ENCODE data around the gene DIAPH3.

The DIAPH3 gene

DNA sequence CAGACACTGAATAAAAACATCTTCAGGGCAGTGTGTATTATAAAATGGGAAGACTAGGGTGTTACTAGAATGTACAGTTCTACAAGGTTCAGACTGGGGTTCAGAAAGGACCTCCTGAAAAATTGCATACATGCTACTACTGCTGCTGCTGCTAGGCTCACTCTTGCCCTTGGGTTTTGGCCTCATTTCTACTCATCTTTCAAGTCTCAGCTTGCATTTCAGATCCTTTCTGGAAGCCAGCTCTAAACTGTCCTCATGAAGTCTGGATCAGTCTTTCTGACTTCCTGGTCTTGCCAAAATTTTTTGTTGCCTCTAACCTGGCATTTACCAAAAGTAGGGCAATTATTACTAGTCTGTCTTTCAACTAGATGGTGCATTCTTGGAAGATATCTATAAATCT, 393.3 kb downstream of the DIAPH3 start:
- peak; percentile 20 for DNase-seq

DNA sequence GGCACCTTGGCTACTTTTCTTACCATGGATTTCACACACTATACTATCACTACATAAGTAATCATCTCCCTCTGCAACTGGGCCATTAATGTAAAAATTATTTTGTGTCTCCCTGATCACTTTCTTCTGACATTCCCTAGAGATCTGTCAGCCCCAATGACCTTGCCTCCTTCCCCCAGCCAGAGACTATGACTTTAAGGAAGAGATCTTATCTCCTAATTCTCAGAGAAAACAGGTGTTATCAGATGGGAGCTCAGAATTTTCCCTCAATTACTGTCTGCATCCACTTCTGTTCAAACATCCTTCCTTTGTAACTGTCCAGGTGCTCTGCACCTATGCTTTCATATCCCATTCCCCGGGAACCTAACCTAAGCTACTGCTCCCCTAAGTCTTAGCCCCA, 397.5 kb downstream of the DIAPH3 start:
- DNase-seq: peak; percentile 26

DNA sequence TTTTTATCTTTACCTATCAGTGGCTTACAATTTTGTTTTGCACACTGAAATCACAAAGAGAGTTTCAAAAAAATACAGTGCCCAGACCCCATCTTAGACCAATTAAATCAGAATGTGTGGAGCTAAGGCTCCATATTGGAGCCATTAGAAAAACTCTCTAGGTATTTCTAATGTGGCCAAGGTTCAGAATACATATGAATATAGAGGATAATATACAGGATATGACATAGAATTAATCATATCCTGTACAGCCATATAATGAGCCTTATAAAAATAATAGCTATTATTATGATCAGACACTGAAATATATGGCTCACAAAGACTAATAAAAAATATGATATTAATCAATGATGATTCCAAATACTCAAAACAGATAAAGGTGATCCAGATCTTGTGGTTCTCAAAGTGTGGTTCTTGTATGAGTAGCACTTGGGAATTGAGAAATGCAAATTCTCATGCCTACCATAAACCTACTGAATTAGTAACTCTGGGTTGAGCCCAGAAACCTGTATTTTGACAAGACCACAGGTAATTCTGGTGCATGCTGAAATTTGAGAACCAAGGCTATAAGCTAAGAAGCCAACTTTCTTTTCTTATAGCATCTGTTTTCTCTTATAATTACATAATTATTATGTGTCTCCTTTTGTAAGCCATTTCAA, 408.0 kb downstream of the DIAPH3 start:
- DNase-seq: peak; percentile 36

DNA sequence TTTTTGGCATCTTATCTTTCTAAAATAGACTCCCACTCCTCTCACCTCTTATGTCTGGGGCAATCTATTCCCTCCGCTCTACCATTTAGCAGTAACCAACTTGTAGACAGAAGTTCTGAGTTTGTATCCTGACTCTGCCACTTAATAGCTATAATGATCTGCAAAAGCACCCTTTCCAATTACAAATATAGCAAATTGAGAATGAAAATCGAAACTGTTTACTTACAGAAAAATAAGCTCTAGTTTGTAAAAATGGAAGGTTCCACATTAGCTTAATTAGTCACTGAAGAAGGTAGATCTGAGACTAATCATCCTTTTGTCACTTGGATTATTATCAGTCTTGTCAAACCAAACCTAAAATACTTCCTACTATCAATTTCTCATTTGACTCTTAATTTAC, 409.3 kb downstream of the DIAPH3 start:
- DNase-seq: no peak

DNA sequence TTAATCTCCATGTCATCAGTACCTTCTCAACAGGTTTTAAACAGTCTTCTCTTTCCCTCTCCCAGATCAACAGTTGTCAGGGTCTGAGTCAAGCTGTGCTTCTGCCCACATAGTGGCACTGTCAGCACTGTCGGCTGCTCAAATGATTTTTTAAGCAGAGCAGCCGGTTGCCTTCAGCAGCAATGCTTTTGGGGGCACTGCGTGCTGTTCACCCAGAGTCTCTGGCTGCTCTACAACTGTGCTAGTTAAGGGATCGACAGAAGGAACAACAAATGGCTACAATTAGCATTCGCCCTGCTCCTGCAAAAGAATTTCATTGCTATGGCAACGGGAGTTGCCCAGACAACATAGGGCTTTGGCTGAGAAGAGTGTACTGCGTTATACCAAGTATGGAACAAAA, 412.9 kb downstream of the DIAPH3 start:
- DNase-seq: peak; percentile 76

DNA sequence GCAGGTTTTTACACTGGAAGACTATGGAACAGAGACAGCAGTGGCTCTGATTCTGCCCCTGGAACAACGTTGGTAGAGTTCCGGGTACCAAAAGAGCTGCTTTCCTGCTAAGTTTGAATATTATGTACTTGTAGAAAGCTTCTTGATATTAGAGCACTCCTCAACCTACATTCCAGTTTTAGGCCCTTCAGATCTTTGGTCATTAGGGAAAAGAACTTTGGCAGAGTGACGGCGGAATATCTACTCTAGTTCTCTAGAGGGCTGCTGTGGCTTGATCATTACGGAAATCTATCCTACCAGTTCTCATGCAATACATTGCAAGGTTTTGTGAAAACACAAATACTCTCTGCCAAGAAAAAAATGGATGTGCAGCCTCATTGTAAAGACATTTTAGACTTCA, 415.7 kb downstream of the DIAPH3 start:
- DNase-seq: no peak

DNA sequence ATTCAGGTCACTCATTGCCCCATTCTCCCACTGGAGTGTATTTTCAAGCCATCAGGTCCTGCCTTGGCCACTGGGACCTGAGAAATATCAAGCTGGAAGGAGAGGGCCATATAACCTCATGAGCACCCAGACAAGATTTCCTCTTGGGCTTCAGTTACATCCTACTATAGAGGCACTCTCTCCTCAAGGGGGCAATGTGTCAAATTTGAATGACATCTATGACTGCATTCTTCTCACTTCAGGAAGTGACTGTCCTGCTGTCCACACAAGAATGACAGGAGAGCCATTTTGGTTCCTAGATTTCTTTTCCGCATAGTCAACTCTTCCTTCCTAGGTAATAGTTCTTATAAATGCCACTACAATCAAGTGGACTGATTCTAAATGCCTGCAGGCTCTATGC, 416.2 kb downstream of the DIAPH3 start:
- DNase-seq: peak; percentile 18

DNA sequence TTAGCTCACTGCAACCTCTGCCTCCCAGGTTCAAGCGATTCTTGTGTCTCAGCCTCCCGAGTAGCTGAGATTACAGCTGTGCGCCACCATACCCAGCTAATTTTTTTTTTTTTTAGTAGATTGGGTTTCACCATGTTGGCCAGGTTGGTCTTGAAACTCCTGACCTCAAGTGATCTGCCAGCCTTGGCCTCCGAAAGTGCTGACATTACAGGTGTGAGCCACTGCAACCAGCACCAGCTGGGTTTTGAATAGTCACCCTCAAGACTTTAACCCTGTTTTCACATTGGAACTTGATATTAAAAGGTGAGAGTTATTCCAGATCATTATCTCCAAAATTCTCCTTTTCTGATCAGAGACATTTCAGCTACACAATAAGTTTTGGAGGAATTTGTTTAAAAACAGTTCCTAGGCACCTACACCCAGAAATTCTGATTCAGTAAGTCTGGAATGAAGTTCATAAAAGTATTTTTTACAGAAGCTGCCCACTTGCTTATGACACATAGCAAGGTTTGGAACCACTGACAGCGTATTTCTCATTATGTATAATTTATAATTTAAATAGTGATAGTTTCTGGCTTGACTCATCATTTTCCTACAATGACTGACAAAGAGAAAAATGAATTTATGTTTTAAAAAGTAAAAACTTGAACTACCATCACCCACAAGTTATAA, 417.3 kb downstream of the DIAPH3 start:
- DNase-seq: no peak

DNA sequence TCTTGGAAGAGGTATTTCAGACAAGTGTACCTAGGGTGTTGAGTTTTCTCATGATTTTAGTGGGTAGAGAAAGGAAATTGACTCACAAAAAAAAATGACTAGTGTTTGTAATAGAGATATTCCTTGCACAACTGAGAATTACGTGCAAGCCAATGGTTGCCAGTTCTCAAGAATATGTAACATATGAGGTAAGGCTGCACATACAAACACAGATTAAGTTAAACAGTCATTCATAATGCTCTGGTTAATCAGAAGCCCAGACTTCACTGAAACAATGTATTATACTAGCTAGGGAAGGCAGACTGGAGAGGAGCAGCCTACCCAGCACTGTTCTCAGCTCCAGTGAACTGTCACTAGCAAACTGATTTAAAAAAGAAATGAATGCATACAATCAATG, 418.3 kb downstream of the DIAPH3 start:
- DNase-seq: no peak

DNA sequence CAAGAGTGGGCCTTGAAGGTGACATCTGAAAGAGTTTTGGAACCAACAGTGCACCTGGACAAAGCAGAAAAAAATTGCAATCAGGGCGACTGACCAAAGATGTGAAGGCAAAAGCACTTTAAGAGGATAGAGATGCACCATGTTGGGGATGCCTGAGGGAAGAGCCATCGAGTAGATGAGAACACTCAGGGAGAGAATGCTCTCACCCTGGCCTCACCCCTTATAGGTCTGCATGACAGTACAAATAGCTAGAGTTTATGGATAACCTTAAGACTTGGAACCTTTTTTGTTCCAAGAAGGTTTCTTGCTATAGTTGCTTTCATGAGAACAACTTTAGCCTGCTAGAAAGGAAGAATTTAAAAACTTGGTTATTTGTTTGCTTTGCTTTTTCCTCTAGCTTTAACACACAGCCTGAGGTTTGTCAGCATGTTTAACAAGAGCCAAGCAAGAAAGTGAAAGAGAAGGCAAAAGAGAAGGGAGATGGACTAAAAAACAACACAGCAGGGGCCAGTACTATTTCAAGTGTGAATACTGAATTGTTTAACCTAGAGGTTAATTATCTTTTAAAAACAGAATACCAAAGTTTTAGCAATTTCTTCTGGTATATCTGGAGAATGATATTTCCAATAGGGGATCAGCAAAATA, 418.9 kb downstream of the DIAPH3 start:
- no peak for DNase-seq

DNA sequence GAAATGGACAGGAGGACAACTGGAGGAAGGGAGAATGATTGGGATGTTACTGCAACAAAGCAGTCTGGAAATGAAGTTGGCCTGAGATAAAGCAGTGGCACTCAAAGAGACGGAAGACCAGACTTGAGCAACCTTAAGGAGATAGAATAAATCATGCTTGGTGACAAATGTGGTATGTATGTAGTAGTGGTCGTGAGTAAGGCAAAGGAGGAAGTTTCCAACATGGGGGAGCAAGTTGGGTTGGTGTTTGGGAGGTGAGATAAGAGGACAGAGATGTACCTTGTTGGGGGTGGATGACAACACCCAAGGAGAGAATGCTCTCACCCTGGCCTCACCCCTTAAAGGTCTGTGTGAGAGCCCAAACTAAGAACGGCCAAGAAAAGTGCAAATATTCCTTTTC, 420.5 kb downstream of the DIAPH3 start:
- no peak for DNase-seq

DNA sequence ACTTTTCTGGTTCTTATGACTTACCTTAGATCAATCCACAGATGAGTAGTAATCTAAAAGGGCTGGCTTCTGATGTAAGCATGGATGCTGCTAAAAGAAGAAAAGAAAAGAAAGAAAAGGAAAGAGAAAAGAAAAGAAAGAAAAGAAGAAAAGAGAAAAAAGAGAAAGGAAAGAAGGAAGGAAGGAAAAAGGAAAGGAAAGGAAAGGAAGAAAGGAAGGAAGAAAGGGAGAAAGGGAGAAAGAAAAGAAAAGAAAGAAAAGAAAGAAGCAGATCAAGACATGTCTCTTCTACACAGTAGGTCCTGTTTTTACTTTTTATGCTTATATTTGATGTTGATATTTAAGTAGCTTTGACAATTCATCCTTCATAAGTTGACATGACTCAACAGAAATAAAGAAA, 421.3 kb downstream of the DIAPH3 start:
- no peak for DNase-seq

DNA sequence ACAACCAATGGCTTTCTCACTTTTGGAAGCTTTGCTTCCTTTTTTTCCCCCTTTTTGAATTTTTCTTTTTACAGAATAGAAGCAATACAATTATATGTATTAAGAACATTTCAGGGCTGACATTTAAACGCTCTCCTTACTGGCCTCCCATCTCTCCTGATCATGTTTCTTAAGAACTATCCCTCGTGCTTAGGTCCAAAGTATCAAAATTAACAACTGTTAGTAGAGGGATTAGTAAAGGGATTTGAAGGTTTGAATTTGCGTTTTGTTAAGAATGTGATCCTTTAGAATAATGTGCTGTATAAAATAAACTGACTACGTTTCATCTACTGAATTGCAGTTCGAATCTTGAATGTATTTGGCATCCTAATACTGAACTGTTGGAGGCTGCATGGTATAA, 424.8 kb downstream of the DIAPH3 start:
- DNase-seq: no peak

DNA sequence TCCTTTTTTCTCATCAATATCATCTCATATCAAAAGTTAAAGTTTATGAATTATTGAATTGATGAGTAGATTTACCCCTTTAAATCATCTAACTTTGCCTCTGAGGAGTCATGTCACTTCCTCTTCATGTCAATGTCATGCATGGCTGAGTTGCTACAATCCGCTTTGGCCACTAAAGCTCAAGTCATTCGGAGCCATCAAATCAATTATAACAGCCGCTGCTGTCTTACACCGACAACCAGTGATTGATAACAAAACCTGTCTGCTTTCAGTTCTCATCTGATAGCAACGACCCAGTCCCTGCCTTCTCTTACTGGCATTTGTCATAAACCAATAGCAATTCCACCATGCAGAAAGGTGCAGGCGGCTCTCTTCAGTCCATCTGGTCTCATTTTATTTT, 429.3 kb downstream of the DIAPH3 start:
- DNase-seq: peak; percentile 55

DNA sequence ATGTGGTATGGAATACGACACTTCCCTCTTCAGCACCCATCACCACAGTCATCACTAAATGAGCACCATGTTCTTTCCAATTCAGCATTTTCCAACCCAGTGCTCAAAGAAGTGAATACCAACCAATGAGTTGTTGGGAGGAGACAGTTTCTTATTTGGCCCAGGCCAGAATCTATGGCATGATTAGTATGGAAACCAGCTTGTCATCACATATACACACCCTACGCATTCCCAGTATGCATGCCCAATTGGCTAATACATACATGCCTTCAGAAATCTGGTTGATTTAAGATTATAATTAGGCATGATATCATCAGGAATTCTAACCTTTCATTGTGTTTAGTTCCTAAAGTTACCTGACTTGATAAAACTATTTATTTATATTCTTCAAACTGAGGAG, 430.0 kb downstream of the DIAPH3 start:
- DNase-seq: no peak

DNA sequence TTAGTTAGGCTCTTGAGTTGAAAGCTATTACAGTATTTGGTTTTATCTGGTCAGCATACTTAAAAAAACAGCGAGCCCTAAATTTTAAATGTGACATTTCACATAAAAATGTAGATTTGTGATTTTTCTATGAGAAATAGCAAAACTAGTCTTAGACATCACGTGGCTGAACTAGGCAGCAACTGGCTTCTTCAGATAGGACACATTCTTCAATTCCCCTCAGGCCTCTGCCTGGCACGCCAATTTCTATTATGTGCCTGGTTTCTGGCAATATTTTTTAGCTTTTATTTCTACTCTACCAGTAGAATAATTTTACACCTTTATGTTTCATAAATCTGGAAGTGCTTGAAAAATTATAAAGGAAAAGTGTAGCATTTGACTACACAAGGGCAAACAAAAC, 433.7 kb downstream of the DIAPH3 start:
- DNase-seq: no peak

DNA sequence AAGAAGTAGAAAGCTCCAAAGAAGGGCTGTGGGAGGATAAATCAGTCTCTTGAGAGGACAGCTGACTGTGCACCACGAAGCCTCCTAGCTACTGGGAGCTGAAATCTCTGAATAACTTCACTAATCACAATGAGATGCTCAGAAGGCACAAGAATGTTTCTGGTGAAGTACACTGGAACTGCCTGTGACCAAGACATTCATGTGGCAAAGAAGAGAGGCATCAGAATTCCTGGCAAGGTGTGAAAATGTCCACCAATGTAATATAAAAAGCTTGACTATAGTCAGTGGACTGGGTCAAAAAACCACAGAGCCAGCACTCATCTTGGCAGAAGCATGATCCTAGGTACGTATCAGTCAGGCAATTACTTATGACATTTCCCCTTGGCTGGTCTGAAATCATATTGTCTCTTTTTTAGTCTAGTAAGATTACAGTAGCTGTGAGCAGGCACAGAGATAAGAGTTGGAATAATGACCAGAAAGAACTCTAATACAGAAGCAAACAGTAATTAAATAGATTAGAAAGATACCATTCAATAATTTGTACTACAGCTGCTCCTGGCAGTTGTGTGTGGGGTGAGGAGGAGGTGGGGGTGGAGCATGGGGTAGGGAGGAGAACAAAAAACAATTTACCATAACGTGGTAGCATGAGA, 434.7 kb downstream of the DIAPH3 start:
- peak; percentile 50 for DNase-seq

DNA sequence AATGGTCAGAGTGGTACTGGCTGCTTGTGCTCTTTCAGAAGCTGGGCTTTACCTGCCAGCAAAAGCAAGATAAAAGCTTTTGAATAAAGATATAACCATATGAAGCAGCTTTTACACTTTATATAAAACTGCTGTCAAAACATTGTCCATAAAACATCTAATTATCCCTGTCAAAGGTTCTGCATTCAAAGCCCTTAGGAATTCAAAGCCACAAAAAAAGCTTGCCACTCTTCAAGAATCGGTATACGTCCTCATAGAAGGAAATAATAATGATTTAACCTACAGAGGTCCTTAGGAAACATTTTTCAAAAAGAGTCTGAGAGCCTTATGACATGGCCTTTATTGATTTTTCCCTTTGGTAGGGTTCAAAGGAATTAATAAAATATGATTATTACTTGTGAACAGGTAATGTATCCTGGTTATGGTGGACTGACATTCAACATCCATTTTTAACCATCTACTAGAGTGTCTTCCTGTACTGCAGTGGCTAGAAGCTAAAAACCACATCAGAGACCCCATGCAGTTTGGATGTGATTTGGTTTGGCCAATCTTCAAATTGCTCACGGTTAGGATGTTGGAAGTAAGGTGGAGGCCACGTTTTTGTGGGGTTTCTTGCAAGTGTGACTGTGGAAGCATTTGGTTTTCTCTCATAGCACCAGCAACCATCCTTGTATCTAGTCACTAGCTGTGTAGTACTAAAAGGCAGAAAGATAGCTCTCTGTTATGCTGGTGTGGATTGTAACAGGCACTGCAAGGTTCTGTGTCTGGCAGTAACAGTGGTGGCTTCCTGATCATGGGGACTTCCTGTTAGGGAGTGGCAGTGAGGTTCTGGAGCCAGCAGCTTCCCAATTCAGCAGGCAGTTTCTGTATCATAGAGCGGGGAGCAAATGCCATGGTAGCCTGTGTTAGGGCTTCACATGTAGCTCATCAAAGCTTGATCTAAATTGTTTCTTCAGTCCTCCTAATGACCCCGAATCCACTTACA, 441.5 kb downstream of the DIAPH3 start:
- no peak for DNase-seq

DNA sequence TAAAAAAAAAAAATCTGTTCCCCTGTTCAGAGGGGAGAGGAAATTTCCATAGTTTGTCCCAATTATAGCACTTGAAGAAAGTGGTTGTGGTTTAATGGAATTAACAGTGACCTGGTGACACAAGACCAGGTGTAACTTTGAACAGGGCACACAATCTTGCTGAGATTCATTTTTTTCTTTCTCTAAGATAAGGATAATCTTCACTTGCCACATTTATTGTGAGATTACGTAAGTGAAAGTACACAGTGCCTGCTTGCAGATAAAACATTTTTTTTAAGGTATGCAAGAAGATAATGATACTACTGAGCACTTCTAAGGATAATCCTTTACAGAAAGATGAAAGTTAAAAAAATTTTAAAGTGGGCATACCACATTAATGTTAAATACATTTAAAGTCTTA, 448.1 kb downstream of the DIAPH3 start:
- peak; percentile 64 for DNase-seq

DNA sequence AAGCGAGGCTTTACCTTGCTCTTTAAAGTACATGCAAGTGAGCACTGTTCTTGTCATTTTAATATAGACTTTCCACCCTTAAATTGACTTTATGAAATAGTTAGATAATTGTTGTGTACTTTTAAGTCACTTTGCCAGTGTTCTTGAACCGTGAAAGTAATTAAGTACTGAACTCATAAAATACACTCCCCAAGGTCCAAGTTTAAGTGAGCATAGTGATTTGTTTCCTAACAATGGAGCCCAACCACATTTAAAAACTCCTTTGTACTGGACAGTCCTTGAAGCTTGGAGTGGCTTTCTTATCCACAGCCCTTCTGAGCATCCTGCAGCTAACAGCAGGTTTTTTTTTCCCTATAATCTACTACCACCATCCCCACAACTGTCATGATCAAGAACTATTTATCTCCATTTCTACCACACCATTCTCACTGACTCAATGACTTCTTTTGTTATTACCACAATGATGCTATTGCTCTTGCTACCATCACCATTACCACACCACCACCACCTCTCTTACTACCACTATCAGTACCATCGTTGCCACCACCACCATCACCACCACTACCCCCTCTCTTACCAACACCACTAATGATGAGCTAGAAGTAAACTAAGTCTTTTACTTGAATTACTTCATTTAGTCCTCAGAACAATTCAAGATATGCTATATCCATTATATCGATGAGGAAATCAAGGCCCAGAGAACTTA, 452.6 kb downstream of the DIAPH3 start:
- DNase-seq: peak; percentile 92

DNA sequence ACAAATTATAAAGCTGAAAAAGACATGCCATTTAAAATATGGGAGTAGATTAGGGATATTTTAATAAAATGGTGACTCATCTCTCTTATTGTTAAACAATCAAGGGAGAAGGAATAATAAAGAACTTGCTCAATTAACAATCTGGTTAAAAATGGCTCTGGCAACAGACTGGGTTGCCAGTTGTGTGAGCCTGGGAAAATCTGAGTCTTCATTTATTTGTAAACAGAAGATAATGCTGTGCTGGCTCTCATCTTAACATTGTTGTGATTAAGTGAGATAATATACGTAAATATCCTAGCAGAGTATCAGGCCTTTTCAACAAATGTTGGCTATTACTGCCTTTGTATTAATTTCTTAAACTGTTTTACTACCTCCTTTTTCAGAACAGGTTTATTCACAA, 453.3 kb downstream of the DIAPH3 start:
- peak; percentile 25 for DNase-seq

Measured in NCI-H69 (cell line).